ENCODE measurements around the gene MMUT.

DNA sequence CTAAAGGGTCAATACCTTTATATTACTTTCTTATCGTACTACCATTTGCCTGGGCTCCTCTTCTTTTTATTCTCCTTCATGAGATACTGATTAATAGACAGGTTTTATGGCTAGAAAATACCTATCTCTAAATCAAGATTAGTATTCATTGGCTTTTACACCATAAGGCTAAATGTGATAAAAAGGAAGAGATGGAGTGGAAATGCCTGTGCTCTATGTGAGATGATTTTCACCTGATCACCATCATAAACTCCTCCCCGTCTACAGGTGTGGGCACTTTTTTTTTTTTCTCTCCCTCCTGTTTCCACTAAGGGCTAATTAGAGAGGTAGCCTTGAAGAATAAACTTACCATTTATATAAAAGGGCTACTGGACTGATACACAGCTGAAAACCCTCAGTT lies 36.6 kb upstream of the MMUT start, which contains the start of gene GLYATL3:
- TF ChIP-seq, protein P1, sequence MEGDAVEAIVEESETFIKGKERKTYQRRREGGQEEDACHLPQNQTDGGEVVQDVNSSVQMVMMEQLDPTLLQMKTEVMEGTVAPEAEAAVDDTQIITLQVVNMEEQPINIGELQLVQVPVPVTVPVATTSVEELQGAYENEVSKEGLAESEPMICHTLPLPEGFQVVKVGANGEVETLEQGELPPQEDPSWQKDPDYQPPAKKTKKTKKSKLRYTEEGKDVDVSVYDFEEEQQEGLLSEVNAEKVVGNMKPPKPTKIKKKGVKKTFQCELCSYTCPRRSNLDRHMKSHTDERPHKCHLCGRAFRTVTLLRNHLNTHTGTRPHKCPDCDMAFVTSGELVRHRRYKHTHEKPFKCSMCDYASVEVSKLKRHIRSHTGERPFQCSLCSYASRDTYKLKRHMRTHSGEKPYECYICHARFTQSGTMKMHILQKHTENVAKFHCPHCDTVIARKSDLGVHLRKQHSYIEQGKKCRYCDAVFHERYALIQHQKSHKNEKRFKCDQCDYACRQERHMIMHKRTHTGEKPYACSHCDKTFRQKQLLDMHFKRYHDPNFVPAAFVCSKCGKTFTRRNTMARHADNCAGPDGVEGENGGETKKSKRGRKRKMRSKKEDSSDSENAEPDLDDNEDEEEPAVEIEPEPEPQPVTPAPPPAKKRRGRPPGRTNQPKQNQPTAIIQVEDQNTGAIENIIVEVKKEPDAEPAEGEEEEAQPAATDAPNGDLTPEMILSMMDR (IDR thresholded peaks at IDR 0.05; ENCODE audit: low read depth, low read length): no peak
- TF ChIP-seq, protein P2, sequence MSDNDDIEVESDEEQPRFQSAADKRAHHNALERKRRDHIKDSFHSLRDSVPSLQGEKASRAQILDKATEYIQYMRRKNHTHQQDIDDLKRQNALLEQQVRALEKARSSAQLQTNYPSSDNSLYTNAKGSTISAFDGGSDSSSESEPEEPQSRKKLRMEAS (IDR thresholded peaks at IDR 0.05; ENCODE audit: low read depth, low read length): no peak

All from NB4 (cell line).